ENCODE data around the gene LRG1. TPM values are rescaled to one million over a fixed set of nuclear protein-coding genes. Genes with fewer than 3 reads are reported as not detected.

Gene LRG1
- polyA plus RNA-seq, 1 donor from 2014 or later: not detected

GRCh38 chr19:4499318-4499717 lies 40.5 kb downstream of the LRG1 start:
- Histone ChIP-seq H3K9me2 (ENCODE audit: insufficient read depth, low read length) (no peaks in the 10 kb centered on the region), H4K20me1 (ENCODE audit: insufficient read depth) (no peaks in the 10 kb centered on the region), H3K9me3 (ENCODE audit: low read length) (no peaks in the 10 kb centered on the region), H3K79me2 (replicated peaks; ENCODE audit: insufficient read depth, low read length) (no peaks in the 10 kb centered on the region), H3K27ac (ENCODE audit: low read length) (no peak overlapping the region), H3K4me3 (ENCODE audit: low read length) (no peak overlapping the region), H3K4me2 (ENCODE audit: low read length) (no peak overlapping the region), H2AFZ (ENCODE audit: low read depth, low read length) (no peak overlapping the region), H3K9ac (ENCODE audit: low read length) (no peak overlapping the region), H3K27me3 (ENCODE audit: insufficient read depth, low read depth, low read length) (no peaks in the 10 kb centered on the region), H3F3A (ENCODE audit: insufficient read depth, low read length, poor library complexity, severe bottlenecking) (no peaks in the 10 kb centered on the region), H3K36me3 (ENCODE audit: insufficient read depth, low read length) (no peaks in the 10 kb centered on the region)
- TF ChIP-seq REST (IDR thresholded peaks at IDR 0.05; ENCODE audit: borderline replicate concordance) (no peak), EP300 (conservative IDR thresholded peaks at IDR 0.05; ENCODE audit: poor library complexity, severe bottlenecking) (no peak), MXI1 (conservative IDR thresholded peaks at IDR 0.05; ENCODE audit: poor library complexity, severe bottlenecking) (no peak), SMC3 (conservative IDR thresholded peaks at IDR 0.05; ENCODE audit: poor library complexity) (no peak), EZH2 (IDR thresholded peaks at IDR 0.05; ENCODE audit: borderline replicate concordance, insufficient read depth, low read length, poor library complexity, severe bottlenecking) (no peak), POLR2AphosphoS5 (IDR thresholded peaks at IDR 0.05) (no peak), RAD21 (conservative IDR thresholded peaks at IDR 0.05) (no peak), TAF1 (IDR thresholded peaks at IDR 0.05; ENCODE audit: low read depth) (no peak)
- TF ChIP-seq, protein P1, sequence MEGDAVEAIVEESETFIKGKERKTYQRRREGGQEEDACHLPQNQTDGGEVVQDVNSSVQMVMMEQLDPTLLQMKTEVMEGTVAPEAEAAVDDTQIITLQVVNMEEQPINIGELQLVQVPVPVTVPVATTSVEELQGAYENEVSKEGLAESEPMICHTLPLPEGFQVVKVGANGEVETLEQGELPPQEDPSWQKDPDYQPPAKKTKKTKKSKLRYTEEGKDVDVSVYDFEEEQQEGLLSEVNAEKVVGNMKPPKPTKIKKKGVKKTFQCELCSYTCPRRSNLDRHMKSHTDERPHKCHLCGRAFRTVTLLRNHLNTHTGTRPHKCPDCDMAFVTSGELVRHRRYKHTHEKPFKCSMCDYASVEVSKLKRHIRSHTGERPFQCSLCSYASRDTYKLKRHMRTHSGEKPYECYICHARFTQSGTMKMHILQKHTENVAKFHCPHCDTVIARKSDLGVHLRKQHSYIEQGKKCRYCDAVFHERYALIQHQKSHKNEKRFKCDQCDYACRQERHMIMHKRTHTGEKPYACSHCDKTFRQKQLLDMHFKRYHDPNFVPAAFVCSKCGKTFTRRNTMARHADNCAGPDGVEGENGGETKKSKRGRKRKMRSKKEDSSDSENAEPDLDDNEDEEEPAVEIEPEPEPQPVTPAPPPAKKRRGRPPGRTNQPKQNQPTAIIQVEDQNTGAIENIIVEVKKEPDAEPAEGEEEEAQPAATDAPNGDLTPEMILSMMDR (IDR thresholded peaks at IDR 0.05; ENCODE audit: poor library complexity, severe bottlenecking): no peak

DNA sequence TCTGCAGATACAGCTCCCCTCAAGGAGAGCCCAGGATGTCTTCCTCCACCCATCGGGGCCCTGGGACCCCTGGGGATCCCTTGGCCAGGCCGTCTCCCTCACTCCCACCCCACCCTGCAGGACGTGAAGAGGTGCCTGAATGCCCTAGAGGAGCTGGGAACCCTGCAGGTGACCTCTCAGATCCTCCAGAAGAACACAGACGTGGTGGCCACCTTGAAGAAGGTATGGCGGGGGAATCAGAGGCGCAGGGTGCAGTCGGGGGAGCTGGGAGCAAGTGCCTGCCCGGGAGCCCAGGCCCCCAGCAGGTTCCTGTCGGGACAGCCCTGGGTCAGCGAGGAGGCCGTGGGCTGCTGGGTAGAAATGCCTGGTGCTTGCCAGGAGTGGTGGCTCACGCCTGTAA lies 41.1 kb downstream of the LRG1 start:
- no peak for TF ChIP-seq RAD21 (conservative IDR thresholded peaks at IDR 0.05)
- TF ChIP-seq SMC3 (conservative IDR thresholded peaks at IDR 0.05; ENCODE audit: poor library complexity): no peak
- TF ChIP-seq POLR2AphosphoS5 (IDR thresholded peaks at IDR 0.05): no peak
- no peak for TF ChIP-seq MXI1 (conservative IDR thresholded peaks at IDR 0.05; ENCODE audit: poor library complexity, severe bottlenecking)
- no peak for TF ChIP-seq TAF1 (IDR thresholded peaks at IDR 0.05; ENCODE audit: low read depth)
- no peak for TF ChIP-seq EZH2 (IDR thresholded peaks at IDR 0.05; ENCODE audit: borderline replicate concordance, insufficient read depth, low read length, poor library complexity, severe bottlenecking)
- TF ChIP-seq, protein P1 (IDR thresholded peaks at IDR 0.05; ENCODE audit: poor library complexity, severe bottlenecking): no peak
- no peak for TF ChIP-seq REST (IDR thresholded peaks at IDR 0.05; ENCODE audit: borderline replicate concordance)
- TF ChIP-seq EP300 (conservative IDR thresholded peaks at IDR 0.05; ENCODE audit: poor library complexity, severe bottlenecking): no peak
- no peaks in the 10 kb centered on the region for H3K79me2 ChIP-seq (replicated peaks; ENCODE audit: insufficient read depth, low read length)
- no peaks in the 10 kb centered on the region for H4K20me1 ChIP-seq (ENCODE audit: insufficient read depth)
- H3K9ac ChIP-seq (ENCODE audit: low read length): no peak overlapping the region
- H3K9me3 ChIP-seq (ENCODE audit: low read length): no peaks in the 10 kb centered on the region
- no peaks in the 10 kb centered on the region for H3K9me2 ChIP-seq (ENCODE audit: insufficient read depth, low read length)
- no peaks in the 10 kb centered on the region for H3F3A ChIP-seq (ENCODE audit: insufficient read depth, low read length, poor library complexity, severe bottlenecking)
- H2AFZ ChIP-seq (ENCODE audit: low read depth, low read length): no peak overlapping the region
- no peaks in the 10 kb centered on the region for H3K27me3 ChIP-seq (ENCODE audit: insufficient read depth, low read depth, low read length)
- no peak overlapping the region for H3K27ac ChIP-seq (ENCODE audit: low read length)
- H3K4me2 ChIP-seq (ENCODE audit: low read length): no peak overlapping the region
- H3K36me3 ChIP-seq (ENCODE audit: insufficient read depth, low read length): no peaks in the 10 kb centered on the region
- H3K4me3 ChIP-seq (ENCODE audit: low read length): no peak overlapping the region

Data from neural cell (in vitro differentiated cells).